GM15510 (cell line): ENCODE results near the gene FTCDNL1.

Experiments used
- POLR2A ChIP-seq: IDR thresholded peaks from 3 replicates; pipeline ENCODE4 v1.6.1; 2011; ENCODE audit warnings: borderline replicate concordance; ENCODE audit not compliant: insufficient read length; ENCODE audit errors: extremely low read depth

The FTCDNL1 gene

DNA sequence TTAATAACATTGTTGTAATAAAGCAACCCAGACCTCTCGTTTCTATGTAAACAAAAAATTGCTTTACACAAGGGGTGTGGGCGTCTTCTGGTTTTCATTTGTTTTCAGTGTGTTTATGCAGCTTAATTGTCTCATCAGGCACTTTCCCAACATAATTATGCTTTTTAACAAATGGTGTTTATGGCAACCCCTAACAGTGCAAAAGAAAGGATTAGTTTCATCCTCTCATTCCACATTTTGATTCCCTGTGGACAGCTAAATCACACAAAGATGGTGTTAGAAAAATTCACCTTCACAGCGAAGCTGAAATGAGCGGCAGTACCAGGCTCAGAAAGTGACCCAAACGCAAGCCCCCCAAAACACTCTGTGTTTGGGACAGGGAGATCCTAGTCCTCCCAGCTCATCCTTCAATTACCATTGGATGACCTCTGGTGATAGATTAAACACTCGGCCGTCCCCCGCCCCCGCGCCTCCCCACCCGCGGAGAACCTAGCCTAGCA, 724 bp downstream of the FTCDNL1 start:
- no peak for TF ChIP-seq POLR2A

DNA sequence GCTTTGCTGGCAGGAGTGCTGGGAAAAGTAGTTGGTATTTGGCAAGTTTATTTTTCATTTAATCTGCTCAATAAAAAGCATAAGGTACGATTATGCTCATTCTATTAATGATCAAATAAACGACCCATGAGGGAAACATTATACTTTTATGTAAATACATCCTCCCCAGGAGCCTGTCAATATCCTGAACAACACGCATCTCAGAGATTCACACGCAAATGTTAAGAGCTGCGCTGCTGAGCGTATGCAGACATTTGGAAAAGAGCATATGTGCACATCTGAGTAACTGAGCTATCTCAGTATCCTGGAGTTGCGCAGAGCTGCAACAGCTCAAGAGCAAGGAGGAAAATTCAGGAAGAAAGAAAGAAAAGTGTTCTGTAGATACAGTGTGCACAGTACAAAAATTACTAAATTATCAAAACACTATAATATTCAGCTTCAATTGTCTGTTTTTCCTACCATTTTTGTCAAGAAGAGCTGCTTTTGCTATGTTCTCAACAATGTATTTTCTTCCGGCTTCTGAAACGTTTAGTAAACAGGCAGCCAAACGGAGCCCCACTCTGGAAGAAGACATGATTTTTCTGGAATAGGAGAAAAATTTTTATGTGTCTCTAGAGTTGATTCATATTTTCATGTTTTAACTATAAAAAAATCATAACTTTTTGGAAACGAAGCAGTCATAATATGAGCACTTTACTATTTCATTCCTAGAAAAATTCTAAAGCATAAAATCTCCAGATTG, 2.4 kb downstream of the FTCDNL1 start:
- TF ChIP-seq POLR2A, result no peak

DNA sequence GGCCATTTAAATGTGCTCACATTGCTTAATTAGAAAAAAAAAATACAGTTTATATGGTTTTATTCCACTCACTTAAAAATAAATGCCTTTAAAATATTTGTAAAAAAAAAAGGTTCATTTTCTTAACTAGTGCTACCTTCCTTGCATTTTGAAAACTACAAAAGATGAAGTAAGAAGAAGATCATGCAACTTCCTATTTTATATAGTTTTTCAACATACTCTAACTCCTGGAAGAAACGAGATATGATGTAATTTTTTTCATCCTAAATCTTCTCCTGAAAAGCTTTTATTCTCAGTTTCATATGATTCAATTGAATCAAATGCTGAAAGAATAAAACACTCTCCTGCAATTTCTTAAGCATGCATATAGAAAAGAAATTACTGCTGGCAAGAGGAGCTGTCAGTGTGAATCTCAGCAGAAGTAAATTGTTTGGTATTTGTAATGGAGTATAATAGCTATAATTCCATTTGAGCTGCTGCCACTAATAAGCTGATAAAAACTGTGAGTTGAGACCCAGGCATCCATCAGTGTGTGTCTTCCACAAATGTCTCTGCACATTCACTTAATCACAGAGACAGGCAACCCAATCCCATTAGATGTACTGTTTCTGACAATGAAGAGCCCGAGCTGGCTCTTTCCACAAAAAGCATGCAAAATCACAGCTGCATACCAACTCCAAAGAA, 3.7 kb downstream of the FTCDNL1 start:
- no peak for TF ChIP-seq POLR2A

DNA sequence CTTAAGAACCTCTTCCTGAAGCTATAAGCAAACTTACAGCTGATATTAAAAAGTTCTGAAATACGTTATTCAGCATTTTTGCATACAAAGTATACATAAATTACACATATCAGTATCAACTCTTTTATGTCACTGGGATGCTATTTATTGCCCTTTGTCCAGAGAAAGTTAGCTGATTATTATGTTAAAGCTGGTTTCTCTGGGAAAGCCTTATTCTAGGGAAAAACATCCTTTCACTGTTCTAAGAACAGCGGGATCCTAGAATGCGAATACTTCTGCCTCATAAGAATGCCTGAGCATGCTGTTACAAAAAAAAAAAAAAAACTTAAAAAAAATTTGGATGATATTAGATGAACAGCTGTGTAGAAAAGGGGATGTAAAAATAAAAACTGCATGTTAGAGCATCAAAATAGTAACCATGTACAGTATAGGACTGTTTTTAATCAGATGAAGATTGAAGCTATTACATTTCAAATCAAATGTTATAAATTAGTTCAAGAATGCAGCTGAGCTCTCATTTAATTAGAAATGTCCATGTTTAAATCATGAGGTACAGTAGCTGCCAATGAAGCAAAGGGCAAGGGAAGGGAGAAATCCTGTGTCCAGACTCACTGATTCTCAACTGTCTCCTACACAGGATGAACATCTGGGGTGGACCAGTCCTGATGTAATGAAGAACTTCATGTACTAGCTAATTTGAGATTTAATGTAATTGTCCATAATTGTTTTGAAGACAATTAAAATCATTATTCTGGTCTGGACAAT, 8.2 kb downstream of the FTCDNL1 start:
- TF ChIP-seq POLR2A, result no peak

DNA sequence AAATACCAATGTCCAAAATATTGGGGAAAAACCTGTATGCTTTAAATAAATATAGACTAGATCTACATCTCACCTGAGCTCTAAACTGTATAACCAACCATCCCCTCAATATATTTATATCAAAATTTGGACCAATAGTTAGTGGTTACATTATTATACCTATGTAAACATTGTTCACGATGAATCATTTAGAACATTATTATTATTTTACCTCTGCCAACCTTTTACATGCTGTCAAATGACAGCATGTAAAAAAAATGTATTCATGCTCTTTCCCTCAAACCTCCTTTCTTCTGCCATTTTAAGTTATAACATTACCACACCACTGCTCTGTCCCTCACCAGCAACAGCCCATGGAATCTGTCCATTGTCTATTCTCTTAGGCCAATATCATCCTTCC, 9.6 kb downstream of the FTCDNL1 start:
- TF ChIP-seq POLR2A, result no peak

DNA sequence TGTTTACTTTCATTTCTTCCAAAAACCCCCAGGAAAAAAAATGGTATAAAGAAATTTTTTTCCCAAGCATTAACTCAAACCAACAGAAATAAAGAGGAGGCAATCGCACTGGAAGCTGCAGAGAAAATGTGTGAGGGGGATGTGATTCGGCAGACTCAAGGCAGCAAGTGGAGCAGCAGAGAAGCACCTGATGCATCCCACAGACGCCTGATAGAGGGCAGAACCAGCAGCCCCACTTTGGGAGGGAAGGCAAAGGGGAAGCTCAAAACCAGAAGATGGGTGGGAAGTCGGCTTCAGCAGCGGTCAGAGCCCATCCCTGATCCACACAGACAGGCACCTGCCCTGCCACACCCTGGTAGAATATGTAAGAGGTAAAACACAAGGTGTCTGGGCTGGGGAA, 12.6 kb downstream of the FTCDNL1 start:
- TF ChIP-seq POLR2A, result no peak

DNA sequence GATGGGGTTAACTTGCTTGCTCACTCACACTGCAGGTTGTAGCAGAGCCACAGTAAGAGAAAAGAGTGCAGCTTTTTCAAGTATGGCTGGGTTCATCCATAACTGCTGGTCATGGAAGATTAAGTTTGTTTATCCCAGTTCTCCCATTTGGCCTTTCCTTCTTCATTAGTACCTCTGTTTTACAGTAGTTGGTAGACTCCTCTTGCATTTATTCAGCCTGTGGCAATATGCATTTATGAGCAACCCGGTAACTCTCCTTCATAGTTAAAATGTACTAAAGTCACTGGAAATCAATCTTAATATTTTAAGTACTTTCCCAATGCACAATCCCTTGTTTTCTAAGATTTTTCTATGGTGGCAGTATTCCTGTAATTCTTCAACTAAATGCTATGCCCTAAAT, 14.0 kb downstream of the FTCDNL1 start:
- TF ChIP-seq POLR2A, result no peak

DNA sequence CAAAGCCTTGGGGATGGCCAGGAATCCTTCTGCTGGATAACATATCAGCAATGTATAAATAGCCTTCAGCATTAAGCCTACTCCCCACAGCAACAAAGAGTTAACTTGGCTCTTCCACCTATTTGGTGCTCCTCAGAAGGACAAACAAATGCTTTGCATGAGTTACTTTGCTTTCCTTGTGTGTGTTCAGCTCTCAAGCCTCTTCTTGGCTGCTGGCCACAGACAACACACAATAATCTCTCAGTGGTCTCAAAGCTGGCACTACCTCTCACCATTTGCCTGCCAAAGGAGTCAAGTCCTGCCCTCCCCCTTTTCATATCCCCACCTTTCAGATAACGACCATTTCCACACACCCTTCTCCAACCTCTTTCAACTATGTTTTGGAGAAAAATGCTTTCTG, 17.5 kb downstream of the FTCDNL1 start:
- TF ChIP-seq POLR2A, result no peak

DNA sequence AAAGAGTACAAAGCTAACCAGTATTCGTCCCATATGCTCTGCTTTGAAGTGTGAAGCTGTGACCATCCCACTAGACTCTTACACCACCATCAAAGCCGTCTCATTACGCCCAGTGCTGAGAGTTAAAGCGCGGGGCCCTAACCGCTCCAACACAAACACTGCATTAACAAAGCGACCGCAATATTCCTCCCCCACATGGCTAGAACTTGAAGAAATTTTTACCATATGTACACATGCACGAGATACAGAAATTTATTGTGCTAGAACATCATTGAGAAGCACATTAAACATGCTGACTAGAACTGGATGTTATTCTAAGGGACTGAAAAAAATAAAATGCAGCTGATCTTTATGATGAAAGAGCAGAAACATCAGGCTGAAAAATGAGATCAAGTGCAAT, 20.5 kb downstream of the FTCDNL1 start:
- no peak for TF ChIP-seq POLR2A

DNA sequence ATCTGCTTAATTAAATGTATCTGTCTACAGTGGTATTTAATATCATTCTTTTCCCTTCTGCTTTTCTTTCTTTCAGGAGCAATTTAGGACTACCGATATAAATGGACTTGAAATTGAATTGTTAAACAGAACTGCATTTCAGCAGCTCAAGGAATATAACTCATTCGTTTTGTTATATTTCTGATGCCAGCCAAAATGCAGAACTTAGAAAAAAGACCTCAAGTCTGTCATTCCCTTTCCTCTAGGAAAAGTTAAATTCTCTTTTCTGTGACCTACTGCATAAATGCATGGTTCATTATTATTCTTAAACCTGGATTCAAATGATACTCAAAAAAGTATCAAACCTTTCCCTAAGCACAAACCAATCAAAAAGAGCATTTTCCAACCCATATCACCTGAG, 21.4 kb downstream of the FTCDNL1 start:
- no peak for TF ChIP-seq POLR2A

DNA sequence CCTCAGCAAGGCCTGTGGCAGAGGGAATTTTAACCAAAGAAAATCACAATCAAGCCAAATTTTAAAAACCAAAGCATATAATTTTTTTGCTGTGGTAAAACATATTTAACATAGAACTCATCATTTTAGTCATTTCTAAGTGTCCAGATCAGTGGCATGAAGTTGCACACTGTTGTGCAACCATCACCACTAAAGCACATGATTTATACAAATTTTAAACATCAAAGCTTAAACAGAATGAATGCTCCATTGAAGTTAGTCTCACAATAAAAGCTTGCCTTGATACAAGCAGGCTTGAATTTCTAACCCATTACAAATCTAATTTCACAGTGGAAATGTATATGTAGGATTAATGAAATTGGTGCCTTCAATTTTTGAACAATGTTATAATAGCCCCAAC, 31.2 kb downstream of the FTCDNL1 start:
- TF ChIP-seq POLR2A, result no peak

DNA sequence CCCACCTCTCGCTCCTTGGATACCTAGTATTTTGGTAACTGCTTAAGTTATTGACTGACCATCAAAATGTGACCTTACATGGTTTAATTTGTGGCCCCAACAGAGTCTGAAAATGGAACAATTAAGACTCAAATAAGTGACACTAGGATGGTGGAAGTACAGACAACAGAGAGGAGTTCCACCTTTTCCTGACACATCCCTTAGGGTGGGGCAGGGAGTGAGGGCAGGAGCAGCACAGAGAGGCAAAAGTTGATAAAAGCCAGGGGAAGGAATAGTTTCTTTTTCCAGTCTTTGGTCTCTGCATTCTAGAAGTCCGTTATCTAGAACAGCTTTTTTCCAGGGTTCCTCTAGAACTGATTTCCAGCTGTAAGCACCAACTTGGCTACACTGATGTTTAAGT, 32.2 kb downstream of the FTCDNL1 start:
- TF ChIP-seq POLR2A, result no peak

DNA sequence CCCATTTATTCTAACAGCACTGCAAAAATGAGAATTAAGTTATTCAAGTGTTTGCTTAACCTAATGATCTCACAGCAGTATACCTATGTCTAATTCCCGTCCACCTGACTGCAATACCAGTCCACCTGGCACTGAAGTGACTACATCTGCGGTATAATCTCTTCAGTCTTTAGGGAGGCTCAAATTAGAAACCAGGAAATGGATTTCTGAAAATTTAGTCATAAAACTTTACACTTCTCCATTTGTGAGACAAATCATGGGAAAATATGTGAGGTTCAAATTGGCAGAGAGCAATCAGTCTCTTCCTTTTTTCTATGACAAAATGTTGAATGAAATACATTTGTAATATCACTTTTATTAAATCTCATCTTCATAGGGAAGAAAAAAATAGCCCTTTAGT, 33.0 kb downstream of the FTCDNL1 start:
- no peak for TF ChIP-seq POLR2A

DNA sequence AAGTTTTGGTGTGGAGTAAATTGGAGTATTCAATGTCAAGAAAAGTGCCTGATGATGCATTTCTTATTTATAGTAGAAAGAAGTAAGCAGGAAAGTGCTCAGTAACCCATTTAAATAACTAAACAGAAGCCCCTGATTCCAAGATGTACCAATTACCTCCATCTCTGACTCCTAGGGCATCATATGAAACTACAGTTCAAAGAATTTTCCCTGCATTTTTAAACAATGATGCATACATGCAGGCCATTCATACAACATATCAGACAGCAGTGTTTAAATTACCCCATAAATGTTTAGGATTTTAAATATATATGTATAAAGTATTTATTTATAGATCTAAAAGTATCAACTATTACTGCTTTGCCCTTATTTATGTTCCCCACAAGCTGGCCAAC, 36.2 kb downstream of the FTCDNL1 start:
- no peak for TF ChIP-seq POLR2A

DNA sequence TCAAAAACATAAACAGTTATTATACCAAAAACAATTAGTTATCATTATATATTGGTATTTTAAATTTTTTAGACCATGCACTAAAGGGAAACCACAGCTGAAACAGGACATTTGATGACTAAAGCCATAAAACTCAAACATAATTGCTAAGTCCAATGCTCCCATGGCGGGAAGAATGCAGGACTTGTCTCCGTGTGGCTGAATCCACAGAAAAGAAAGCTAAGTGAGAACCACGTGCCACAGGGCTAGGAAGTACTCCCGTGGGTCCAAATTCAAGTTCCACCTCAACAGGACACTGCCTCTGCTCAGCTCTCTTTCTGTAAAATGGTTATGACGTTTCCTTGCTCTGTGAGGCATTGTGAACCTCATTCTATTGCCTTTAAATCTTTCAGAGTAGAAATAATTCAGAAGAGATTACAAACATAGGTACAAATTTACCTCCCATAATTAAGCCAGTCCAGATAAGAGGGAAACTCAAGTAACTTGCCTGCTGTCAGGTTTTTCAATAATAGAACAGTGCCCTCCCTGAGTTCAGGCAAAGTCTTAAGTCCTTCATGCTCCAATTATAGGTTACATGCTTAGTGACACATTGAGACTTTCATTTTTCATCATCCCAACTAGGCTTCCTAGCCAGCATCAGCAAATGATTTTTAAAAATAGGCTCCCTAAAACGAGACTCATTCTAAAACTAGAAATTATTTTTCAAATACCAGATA, 36.7 kb downstream of the FTCDNL1 start:
- no peak for TF ChIP-seq POLR2A
